Neural cell (in vitro differentiated cells): Measurements from ENCODE around the gene DCDC1.

Experiments
- CTCF ChIP-seq: fragments of 450-650 bp; IDR thresholded peaks from 2 replicates; pipeline ENCODE4 v1.5.1; 2014; ENCODE audit warnings: antibody characterized with exemption, mild to moderate bottlenecking, moderate library complexity; ENCODE audit not compliant: poor library complexity, severe bottlenecking
- EZH2 ChIP-seq: fragments of 200-600, 300-800 bp; shearing (Covaris generic), sonication (generic); IDR thresholded peaks from 2 replicates; pipeline ENCODE4 v1.6.1; 2014; ENCODE audit warnings: antibody characterized with exemption, low read length, borderline replicate concordance, mild to moderate bottlenecking; ENCODE audit not compliant: insufficient read depth, poor library complexity, severe bottlenecking
- RAD21 ChIP-seq: fragments of 450-650 bp; conservative IDR thresholded peaks from 2 replicates; pipeline ENCODE4 v1.6.1; 2014; ENCODE audit warnings: antibody characterized with exemption, mild to moderate bottlenecking, moderate library complexity
- REST ChIP-seq: IDR thresholded peaks from 2 replicates; pipeline ENCODE4 v1.6.1; 2012; ENCODE audit warnings: borderline replicate concordance

DNA sequence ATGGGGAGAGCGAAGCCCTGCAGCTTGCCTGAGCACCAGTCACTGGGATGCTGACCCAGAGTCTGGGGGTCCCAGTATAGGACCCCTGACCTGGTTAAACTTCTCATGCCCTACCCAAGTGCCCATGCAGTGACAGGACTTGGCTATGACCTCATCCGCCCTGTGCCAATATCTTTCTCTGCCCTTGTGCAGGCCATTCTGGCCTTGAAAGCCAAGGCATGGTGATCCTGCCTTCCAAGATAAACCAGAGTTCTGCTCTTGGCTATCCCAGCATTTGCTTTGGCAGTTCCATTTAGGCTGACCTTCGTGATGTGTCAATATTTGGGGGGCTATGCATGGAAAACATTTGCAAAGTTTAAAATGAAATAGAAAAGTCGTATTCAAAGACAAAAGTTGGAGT lies 542.6 kb downstream of the DCDC1 start:
- TF ChIP-seq CTCF (no peak), EZH2 (no peak), REST (no peak), RAD21 (no peak)
